ENCODE results near the gene APH1A. TPM values are rescaled to one million over a fixed set of nuclear protein-coding genes. Genes with fewer than 3 reads are reported as not detected.
A peak's percentile ranks its signal among the peaks of the same experiment; 100 is the strongest.

Gene APH1A
- total and polyA plus RNA-seq, 9 of the 15 experiments (the other 6 are each of a cell fraction or from before 2014, with no cell fraction given), result 5.6 to 123 (median 77.0) TPM

- DNase-seq (ENCODE audit: extremely low read depth in 1 of 4, low spot score in 3 of 4) (no peak), FAIRE-seq (no peak), ATAC-seq (no peak)
- no peaks in the 10 kb centered on the region for H3K27me3 ChIP-seq (ENCODE audit: control insufficient read depth in 2 of 2, insufficient read depth in 2 of 2, low read length in 2 of 2)
- BruUV-seq (replicated peaks), result no TSS peak
- peaks cover 3% of the 10 kb centered on the region; the same call in 1 of the 3 replicates for H3K79me2 ChIP-seq (ENCODE audit: control insufficient read depth, insufficient read depth, low read length)
- 91% methylated on average over 1 of the region's 1 CpG for WGBS (ENCODE audit: insufficient coverage, low coverage, missing lambda C conversion rate)
- H4K20me1 ChIP-seq (replicated peaks; ENCODE audit: control insufficient read depth, insufficient read depth, low read length), result no peaks in the 10 kb centered on the region
- no peaks in the 10 kb centered on the region for H3K9me1 ChIP-seq (ENCODE audit: control insufficient read depth, insufficient read depth, low read length)
- no peak overlapping the region for H3K27ac ChIP-seq (ENCODE audit: extremely low read depth, low read depth, low read length)
- no peaks in the 10 kb centered on the region for H3K9me3 ChIP-seq (replicated peaks; ENCODE audit: control insufficient read depth, insufficient read depth, low read depth, low read length)
- intact Hi-C loops (cut with micrococcal nuclease) (no loop called here), in situ Hi-C loops (cut with MboI) (no loop called here)
- no peak overlapping the region for H2AFZ ChIP-seq (ENCODE audit: low read depth, low read length)
- no peak overlapping the region for H3K9ac ChIP-seq (ENCODE audit: insufficient read depth in 1 of 2, low read depth in 2 of 2, low read length in 2 of 2)
- CTCF ChIA-PET (ENCODE audit: low intra/inter-chr PET ratio), result no interaction called here
- no peak overlapping the region for H3K4me3 ChIP-seq
- no peaks in the 10 kb centered on the region for H3K4me1 ChIP-seq (replicated peaks in 1 of 2; ENCODE audit: control insufficient read depth in 2 of 2, insufficient read depth in 2 of 2, low read length in 2 of 2)
- POLR2A ChIA-PET, result interaction anchor here (1.7 to 1.8 kb wide), 2 partner anchors 8 to 11 kb away, joined by 7 to 9 read pairs; partner anchors contain the start of gene ANP32E
- H3K36me3 ChIP-seq (ENCODE audit: control insufficient read depth, insufficient read depth, low read length), result peaks cover 79% of the 10 kb centered on the region
- no peak for TF ChIP-seq TGIF2 (CRISPR knock-in tag; IDR thresholded peaks at IDR 0.05)
- TF ChIP-seq SMAD4 (CRISPR knock-in tag; conservative IDR thresholded peaks at IDR 0.05), result no peak
- no peak for TF ChIP-seq SREBF1 (IDR thresholded peaks at IDR 0.05; ENCODE audit: borderline replicate concordance, low read depth, low read length)
- TF ChIP-seq CEBPB (tag; IDR thresholded peaks at IDR 0.05), result no peak
- TF ChIP-seq SMAD3 (CRISPR knock-in tag; conservative IDR thresholded peaks at IDR 0.05), result no peak
- no peak overlapping the region for H3K4me2 ChIP-seq (ENCODE audit: insufficient read depth, low read length)
These were observed 43.8 kb downstream of the APH1A start for GRCh38 chr1:150224983-150225382.

GRCh38 chr1:150221552-150221951, 47.3 kb downstream of the APH1A start:
- POLR2A ChIA-PET, result interaction anchor here (0.5 to 1.6 kb wide), 2 partner anchors 12 to 1376 kb away, joined by 3 to 7 read pairs; no protein-coding TSS in a partner anchor
- intact Hi-C loops (cut with micrococcal nuclease), result no loop called here
- WGBS (ENCODE audit: insufficient coverage, low coverage, missing lambda C conversion rate), result 68% methylated on average over 2 of the region's 2 CpGs
- no peaks in the 10 kb centered on the region for H3K27me3 ChIP-seq (ENCODE audit: control insufficient read depth in 2 of 2, insufficient read depth in 2 of 2, low read length in 2 of 2)
- H4K20me1 ChIP-seq (replicated peaks; ENCODE audit: control insufficient read depth, insufficient read depth, low read length), result no peaks in the 10 kb centered on the region
- in situ Hi-C loops (cut with MboI), result no loop called here
- H3K4me2 ChIP-seq (ENCODE audit: insufficient read depth, low read length), result no peak overlapping the region
- FAIRE-seq (peak; percentile 19), ATAC-seq (peak; percentile 73), DNase-seq (ENCODE audit: extremely low read depth in 1 of 4, low spot score in 3 of 4) (peak in 1 of 4 experiments; percentile 28)
- CTCF ChIA-PET (ENCODE audit: low intra/inter-chr PET ratio), result interaction anchor here (1.2 to 1.7 kb wide), 2 partner anchors 149 to 171 kb away, joined by 3 to 5 read pairs; no protein-coding TSS in a partner anchor
- no peaks in the 10 kb centered on the region for H3K9me1 ChIP-seq (ENCODE audit: control insufficient read depth, insufficient read depth, low read length)
- H3K27ac ChIP-seq (ENCODE audit: extremely low read depth, low read depth, low read length), result no peak overlapping the region
- no peaks in the 10 kb centered on the region for H3K4me1 ChIP-seq (replicated peaks in 1 of 2; ENCODE audit: control insufficient read depth in 2 of 2, insufficient read depth in 2 of 2, low read length in 2 of 2)
- no TSS peak for BruUV-seq (replicated peaks)
- H3K4me3 ChIP-seq, result no peak overlapping the region
- H3K36me3 ChIP-seq (ENCODE audit: control insufficient read depth, insufficient read depth, low read length), result peaks cover 60% of the 10 kb centered on the region
- no peaks in the 10 kb centered on the region for H3K9me3 ChIP-seq (replicated peaks; ENCODE audit: control insufficient read depth, insufficient read depth, low read depth, low read length)
- no peak overlapping the region for H3K9ac ChIP-seq (ENCODE audit: insufficient read depth in 1 of 2, low read depth in 2 of 2, low read length in 2 of 2)
- H2AFZ ChIP-seq (ENCODE audit: low read depth, low read length), result no peak overlapping the region
- no peaks in the 10 kb centered on the region for H3K79me2 ChIP-seq (ENCODE audit: control insufficient read depth, insufficient read depth, low read length)
- TF ChIP-seq PCBP2 (IDR thresholded peaks at IDR 0.05; ENCODE audit: low read depth, low read length, poor library complexity, severe bottlenecking), result peak; percentile 66
- no peak for TF ChIP-seq CHD4 (IDR thresholded peaks at IDR 0.05; ENCODE audit: insufficient read depth, insufficient replicate concordance, low read depth, low read length, poor library complexity, severe bottlenecking)
- TF ChIP-seq NR1H2 (CRISPR knock-in tag; IDR thresholded peaks at IDR 0.05), result no peak
- peak; percentile 72; the same call in 1 of the 2 replicates for TF ChIP-seq ARID3A (IDR thresholded peaks at IDR 0.05; ENCODE audit: borderline replicate concordance, low read depth, low read length)
- no peak for TF ChIP-seq HEY1 (CRISPR knock-in tag; IDR thresholded peaks at IDR 0.05; ENCODE audit: borderline replicate concordance)
- TF ChIP-seq RAD21 (CRISPR knock-in tag; conservative IDR thresholded peaks at IDR 0.05 in 1 of 2, IDR thresholded peaks at IDR 0.05 in 1 of 2), result peak in 1 of 2 experiments; percentile 25; a peak in 1 of 4 replicates
- no peak for TF ChIP-seq RBM34 (IDR thresholded peaks at IDR 0.05; ENCODE audit: borderline replicate concordance, insufficient read depth, low read length)

All from K562 (cell line).